H1 (cell line): ENCODE results near the gene CPEB3. TPM values are rescaled to one million over a fixed set of nuclear protein-coding genes. Genes with fewer than 3 reads are reported as not detected.

Experiments used
- CTCF ChIA-PET: fragments of 300-600 bp; sonication (Branson Sonifier 250); formaldehyde crosslinking; loops from one replicate; lab custom pipeline; 2021; ENCODE audit not compliant: partially characterized antibody; lab: Charles Lee
- POLR2A ChIA-PET: fragments of 300-600 bp; sonication (Branson Sonifier 250); formaldehyde crosslinking; loops from one replicate; lab custom pipeline; 2021; ENCODE audit warnings: inconsistent platforms; ENCODE audit not compliant: partially characterized antibody; lab: Charles Lee
- DNase-seq, 2 experiments: peaks; one replicate each; pipeline versions ENCODE4 v3.0.0 to v3.0.0-alpha.2; 2010 to 2022; ENCODE audit warnings: low spot score in 2 of 2, low read depth in 1 of 2, mixed read lengths in 1 of 2
- FAIRE-seq: peaks from 2 replicates; lab custom pipeline; 2011; peaks lifted over from hg19 to GRCh38; lab: Jason Lieb, UNC
- H2AFZ ChIP-seq: 2 replicates; pipeline ENCODE4 v1.8.1; 2012; ENCODE audit warnings: low read length, inconsistent platforms
- H2AK5ac ChIP-seq: 2 replicates; pipeline ENCODE4 v1.6.1; 2013; ENCODE audit warnings: low read depth, low read length
- H2BK120ac ChIP-seq: replicated peaks from 2 replicates; pipeline ENCODE3; 2013; ENCODE audit warnings: low read depth, low read length, inconsistent platforms
- H2BK12ac ChIP-seq: 2 replicates; pipeline ENCODE4 v1.6.1; 2013; ENCODE audit warnings: low read depth, low read length
- H2BK15ac ChIP-seq: 2 replicates; pipeline ENCODE4 v1.6.1; 2013; ENCODE audit warnings: low read length
- H2BK20ac ChIP-seq: 2 replicates; pipeline ENCODE4 v1.6.1; 2013; ENCODE audit warnings: low read length
- H2BK5ac ChIP-seq: 2 replicates; pipeline ENCODE4 v1.6.1; 2013; ENCODE audit warnings: low read depth, low read length
- H3K14ac ChIP-seq: 2 replicates; pipeline ENCODE4 v1.6.1; 2013; ENCODE audit warnings: inconsistent platforms; ENCODE audit not compliant: insufficient read length
- H3K18ac ChIP-seq: 2 replicates; pipeline ENCODE4 v1.6.1; 2013; ENCODE audit warnings: low read length; ENCODE audit errors: extremely low read depth
- H3K23ac ChIP-seq: 2 replicates; pipeline ENCODE4 v1.6.1; 2013; ENCODE audit warnings: inconsistent platforms; ENCODE audit not compliant: insufficient read length
- H3K23me2 ChIP-seq: 2 replicates; pipeline ENCODE4 v1.6.1; 2013; ENCODE audit warnings: low read depth, low read length
- H3K27ac ChIP-seq: 2 replicates; pipeline ENCODE4 v1.6.1; 2011; ENCODE audit warnings: low read depth, low read length, inconsistent platforms
- H3K27me3 ChIP-seq, 4 experiments: replicated peaks in 1 of 4; 1 replicate in 1 of 4; 2 replicates in 3 of 4; pipeline versions ENCODE4 v1.6.1 to v1.8.1; 2011 to 2013; ENCODE audit warnings: low read length in 3 of 4, mild to moderate bottlenecking in 3 of 4, inconsistent platforms in 2 of 4, mixed read lengths in 2 of 4, moderate library complexity in 1 of 4; ENCODE audit not compliant: control insufficient read depth in 3 of 4, insufficient read depth in 3 of 4; ENCODE audit errors: extremely low read depth in 1 of 4
- H3K36me3 ChIP-seq, 4 experiments: 2 replicates each; pipeline versions ENCODE4 v1.6.1 to v1.8.1; 2011 to 2013; ENCODE audit warnings: mild to moderate bottlenecking in 4 of 4, low read length in 3 of 4, moderate library complexity in 2 of 4, control low read depth in 1 of 4, inconsistent platforms in 1 of 4; ENCODE audit not compliant: insufficient read depth in 4 of 4, control insufficient read depth in 2 of 4
- H3K4ac ChIP-seq: replicated peaks from 2 replicates; pipeline ENCODE3; 2013; ENCODE audit warnings: low read length, low read depth, mixed read lengths, inconsistent platforms; ENCODE audit not compliant: insufficient read length
- H3K4me1 ChIP-seq, 4 experiments: replicated peaks in 1 of 4; 1 replicate in 1 of 4; 2 replicates in 3 of 4; pipeline versions ENCODE4 v1.6.1 to v1.8.1; 2011 to 2013; ENCODE audit warnings: low read length in 3 of 4, inconsistent platforms in 2 of 4, mixed read lengths in 1 of 4; ENCODE audit not compliant: insufficient read depth in 4 of 4, control insufficient read depth in 3 of 4
- H3K4me2 ChIP-seq, 2 experiments: 2 replicates each; pipeline versions ENCODE4 v1.6.1 to v1.8.1; 2011 to 2013; ENCODE audit warnings: low read depth in 2 of 2, low read length in 2 of 2, control low read depth in 1 of 2, inconsistent platforms in 1 of 2, mild to moderate bottlenecking in 1 of 2; ENCODE audit not compliant: insufficient read depth in 1 of 2
- H3K4me3 ChIP-seq, 4 experiments: fragments of 200-600, 300-600 bp in 1 of 4; sonication (generic), shearing (Covaris generic), sonication (Bioruptor Twin) in 1 of 4; 2 replicates each; pipeline versions ENCODE4 v1.5.1 to v1.8.1; 2011 to 2016; ENCODE audit warnings: low read length in 4 of 4, low read depth in 3 of 4, control low read depth in 2 of 4, inconsistent platforms in 2 of 4, mild to moderate bottlenecking in 2 of 4, mixed read lengths in 1 of 4, moderate library complexity in 1 of 4; ENCODE audit not compliant: insufficient read depth in 2 of 4; ENCODE audit errors: extremely low read depth in 1 of 4
- H3K56ac ChIP-seq: replicated peaks from 2 replicates; pipeline ENCODE3; 2013; ENCODE audit warnings: low read depth, mild to moderate bottlenecking, mixed read lengths, low read length, inconsistent platforms; ENCODE audit not compliant: insufficient read length
- H3K79me1 ChIP-seq: 2 replicates; pipeline ENCODE4 v1.6.1; 2013; ENCODE audit warnings: low read depth, low read length, control low read depth
- H3K79me2 ChIP-seq, 2 experiments: 2 replicates each; pipeline versions ENCODE4 v1.6.1 to v1.8.1; 2012 to 2013; ENCODE audit warnings: low read length in 2 of 2, mild to moderate bottlenecking in 2 of 2, inconsistent platforms in 1 of 2; ENCODE audit not compliant: insufficient read depth in 2 of 2, control insufficient read depth in 1 of 2
- H3K9ac ChIP-seq, 4 experiments: replicated peaks in 1 of 4; 1 replicate in 1 of 4; 2 replicates in 3 of 4; pipeline versions ENCODE4 v1.6.1 to v1.8.1; 2011 to 2013; ENCODE audit warnings: low read depth in 3 of 4, low read length in 3 of 4, control low read depth in 2 of 4, mild to moderate bottlenecking in 2 of 4, moderate library complexity in 2 of 4, inconsistent platforms in 1 of 4; ENCODE audit errors: extremely low read depth in 1 of 4
- H3K9me3 ChIP-seq, 2 experiments: 2 replicates each; pipeline versions ENCODE4 v1.6.1 to v1.8.1; 2012 to 2013; ENCODE audit warnings: mild to moderate bottlenecking in 2 of 2, moderate library complexity in 2 of 2, control low read depth in 1 of 2, inconsistent platforms in 1 of 2, low read depth in 1 of 2, low read length in 1 of 2, mixed read lengths in 1 of 2; ENCODE audit not compliant: insufficient read depth in 2 of 2
- H4K20me1 ChIP-seq, 2 experiments: replicated peaks in 1 of 2; 2 replicates each; pipeline versions ENCODE3 to v1.8.1; 2011 to 2013; ENCODE audit warnings: inconsistent platforms in 2 of 2, low read length in 2 of 2, mild to moderate bottlenecking in 1 of 2; ENCODE audit not compliant: insufficient read depth in 2 of 2, control insufficient read depth in 1 of 2
- H4K5ac ChIP-seq: 2 replicates; pipeline ENCODE4 v1.6.1; 2013; ENCODE audit warnings: low read length, low read depth, mixed read lengths, inconsistent platforms; ENCODE audit not compliant: insufficient read length
- H4K8ac ChIP-seq: 2 replicates; pipeline ENCODE4 v1.8.0; 2013; ENCODE audit warnings: mild to moderate bottlenecking, moderate library complexity, low read length, inconsistent platforms; ENCODE audit not compliant: insufficient read depth; ENCODE audit errors: extremely low read depth
- H4K91ac ChIP-seq: replicated peaks from 2 replicates; pipeline ENCODE3; 2013; ENCODE audit warnings: low read length, mixed read lengths, inconsistent platforms; ENCODE audit not compliant: insufficient read length
- ASH2L ChIP-seq: fragments of 200-600, 300-600 bp; sonication (generic); IDR thresholded peaks from one replicate; pipeline ENCODE4 v1.7.1; 2017; ENCODE audit warnings: low read length
- CREB1 ChIP-seq: IDR thresholded peaks from 2 replicates; pipeline ENCODE4 v1.6.1; 2012; ENCODE audit warnings: inconsistent platforms
- JUN ChIP-seq: IDR thresholded peaks from 2 replicates; pipeline ENCODE4 v1.6.1; 2011; ENCODE audit warnings: low read depth, mild to moderate bottlenecking, improper control_type of control experiment, low read length
- JUND ChIP-seq: IDR thresholded peaks from 2 replicates; pipeline ENCODE4 v1.6.1; 2011; ENCODE audit warnings: mild to moderate bottlenecking, improper control_type of control experiment, low read length
- KDM1A ChIP-seq: fragments of 200-600, 300-600 bp; sonication (generic); IDR thresholded peaks from 2 replicates; pipeline ENCODE4 v1.7.1; 2016; ENCODE audit warnings: mild to moderate bottlenecking, low read length, borderline replicate concordance
- POLR2AphosphoS5 ChIP-seq: IDR thresholded peaks from 2 replicates; pipeline ENCODE4 v1.6.1; 2011; ENCODE audit warnings: low read depth, low read length
- RAD21 ChIP-seq, 2 experiments: IDR thresholded peaks in 1 of 2; conservative IDR thresholded peaks in 1 of 2; 2 replicates each; pipeline ENCODE4 v1.6.1; 2011; ENCODE audit warnings: low read depth in 2 of 2, low read length in 2 of 2, improper control_type of control experiment in 1 of 2, inconsistent platforms in 1 of 2, mild to moderate bottlenecking in 1 of 2, moderate library complexity in 1 of 2
- SIN3A ChIP-seq, 2 experiments: IDR thresholded peaks in 1 of 2; conservative IDR thresholded peaks in 1 of 2; 2 replicates each; pipeline ENCODE4 v1.6.1; 2011 to 2012; ENCODE audit warnings: low read length in 2 of 2, improper control_type of control experiment in 1 of 2, low read depth in 1 of 2, mild to moderate bottlenecking in 1 of 2
- SIRT6 ChIP-seq: IDR thresholded peaks from one replicate; pipeline ENCODE4 v1.7.1; 2012; ENCODE audit warnings: low read length, inconsistent platforms
- SP4 ChIP-seq: IDR thresholded peaks from 2 replicates; pipeline ENCODE4 v1.6.1; 2012; ENCODE audit warnings: low read length, inconsistent platforms
- TEAD4 ChIP-seq: IDR thresholded peaks from 2 replicates; pipeline ENCODE4 v1.6.1; 2012; ENCODE audit warnings: low read depth, low read length, inconsistent platforms, mixed read lengths
- YY1 ChIP-seq: IDR thresholded peaks from 2 replicates; pipeline ENCODE4 v1.6.1; 2011; ENCODE audit warnings: low read depth, mild to moderate bottlenecking, low read length
- WGBS, 2 experiments: shearing (Covaris generic) in 1 of 2; methylation state at CpG; one replicate each; pipeline versions ENCODE4 v1.1.6 to v1.1.7; 2013 to 2015; ENCODE audit warnings: low lambda C conversion rate in 2 of 2, mixed read lengths in 2 of 2, inconsistent platforms in 1 of 2, low coverage in 1 of 2, missing lambda C conversion rate in 1 of 2; ENCODE audit not compliant: insufficient replicate concordance in 2 of 2, insufficient coverage in 1 of 2, insufficient read length in 1 of 2; ENCODE audit errors: extremely low coverage in 1 of 2, missing lambda C conversion rate in 1 of 2; 5-methylcytosine and 5-hydroxymethylcytosine counted together
- polyA plus RNA-seq, 7 experiments: library from polyadenylated mRNA; depleted of rRNA in 3 of 7; stranded (reverse) in 5 of 7; unstranded in 2 of 7; fragments of >200 nt in 5 of 7; fragments of 200-250 nt in 2 of 7; gene quantifications; 1 replicate in 5 of 7; 2 replicates in 1 of 7; 4 replicates in 1 of 7; pipeline versions ENCODE4 v1.2.1 to v1.2.3, GENCODE V29; 2011 to 2013; ENCODE audit warnings: missing spikeins in 2 of 7, mixed read lengths in 2 of 7
- total RNA-seq: library from RNA; stranded (reverse); fragmentation: NEBNext Ultra II Directional; extraction: Animal tissue kit (Norgen Biotek cat#: 25700); gene quantifications from 2 replicates; pipeline ENCODE4 v1.2.1, GENCODE V29; 2021
- TF ChIP-seq, protein P1 (sequence below): IDR thresholded peaks from 2 replicates; pipeline ENCODE4 v1.6.1; 2012; ENCODE audit warnings: inconsistent platforms
- TF ChIP-seq, protein P2 (sequence below): IDR thresholded peaks from 2 replicates; pipeline ENCODE4 v1.6.1; 2011; ENCODE audit warnings: low read depth, mild to moderate bottlenecking, low read length; ENCODE audit not compliant: insufficient read depth

Gene CPEB3
- total and polyA plus RNA-seq, 2 of the 8 experiments (the other 6 are each of a cell fraction or from before 2014, with no cell fraction given): 0.39 to 1.7 TPM

DNA sequence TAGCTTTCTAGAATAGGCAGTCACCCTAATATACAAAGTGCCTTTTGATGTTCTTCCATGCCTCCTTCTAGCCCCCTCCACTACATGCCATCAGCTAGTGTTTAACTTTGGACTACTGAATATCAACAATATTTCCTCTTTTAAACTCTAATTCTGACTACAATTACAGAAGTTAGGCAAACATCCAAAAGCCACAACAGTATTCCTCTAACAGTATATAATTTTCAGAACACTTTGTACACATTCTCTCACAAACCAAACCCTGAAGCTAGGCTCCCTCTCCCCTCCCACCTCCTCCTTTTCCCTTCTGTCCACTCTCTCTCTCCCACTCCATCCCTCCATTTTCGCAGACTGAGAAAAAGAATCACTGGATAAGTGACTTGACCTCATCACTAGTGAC is 59.7 kb downstream of the CPEB3 start:
- no peak overlapping the region for H4K5ac ChIP-seq
- no peak overlapping the region for H2BK120ac ChIP-seq
- H3K23me2 ChIP-seq: no peaks in the 10 kb centered on the region
- H3K4ac ChIP-seq: no peak overlapping the region
- ChIA-PET CTCF (interaction anchor here (0.6 to 1.2 kb wide), 2 partner anchors 16 to 62 kb away, joined by 3 to 4 read pairs; no protein-coding TSS in a partner anchor), POLR2A (interaction anchor here (0.6 kb wide), 1 partner anchor 160 kb away, joined by 3 read pairs; no protein-coding TSS in a partner anchor)
- H3K23ac ChIP-seq: no peak overlapping the region
- no peak overlapping the region for H3K4me3 ChIP-seq
- 100% methylated on average over 1 of the region's 1 CpG; no CpG with 5 or more reads in 1 of the 2 experiments for WGBS, 2 experiments
- no peak for TF ChIP-seq KDM1A
- TF ChIP-seq, protein P1, sequence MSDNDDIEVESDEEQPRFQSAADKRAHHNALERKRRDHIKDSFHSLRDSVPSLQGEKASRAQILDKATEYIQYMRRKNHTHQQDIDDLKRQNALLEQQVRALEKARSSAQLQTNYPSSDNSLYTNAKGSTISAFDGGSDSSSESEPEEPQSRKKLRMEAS: no peak
- TF ChIP-seq, protein P2, sequence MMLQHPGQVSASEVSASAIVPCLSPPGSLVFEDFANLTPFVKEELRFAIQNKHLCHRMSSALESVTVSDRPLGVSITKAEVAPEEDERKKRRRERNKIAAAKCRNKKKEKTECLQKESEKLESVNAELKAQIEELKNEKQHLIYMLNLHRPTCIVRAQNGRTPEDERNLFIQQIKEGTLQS: no peak
- TF ChIP-seq ASH2L: no peak
- no peak for TF ChIP-seq CREB1
- no peak for TF ChIP-seq JUN
- no peak for TF ChIP-seq SIN3A (conservative IDR thresholded peaks at IDR 0.05 in 1 of 2, IDR thresholded peaks at IDR 0.05 in 1 of 2; ENCODE audit: low read depth in 1 of 2, low read length in 2 of 2)
- TF ChIP-seq SP4: no peak
- TF ChIP-seq SIRT6: no peak
- no peak for TF ChIP-seq JUND
- no peak for TF ChIP-seq POLR2AphosphoS5
- TF ChIP-seq YY1: no peak
- TF ChIP-seq TEAD4: no peak
- TF ChIP-seq RAD21 (IDR thresholded peaks at IDR 0.05 in 1 of 2, conservative IDR thresholded peaks at IDR 0.05 in 1 of 2; ENCODE audit: low read depth in 2 of 2, low read length in 2 of 2): no peak
- TF ChIP-seq, all 59 proteins: peak for 0
- Histone ChIP-seq H3K79me2 (no peaks in the 10 kb centered on the region), H2BK5ac (no peak overlapping the region), H3K9ac (no peak overlapping the region), H3K79me1 (no peaks in the 10 kb centered on the region), H4K91ac (no peak overlapping the region), H3K4me2 (no peak overlapping the region), H2BK20ac (no peak overlapping the region), H3K27ac (no peak overlapping the region), H3K56ac (no peak overlapping the region), H3K4me1 (no peaks in the 10 kb centered on the region), H4K8ac (no peak overlapping the region), H3K14ac (no peak overlapping the region), H3K27me3 (no peaks in the 10 kb centered on the region), H2AFZ (no peak overlapping the region), H3K18ac (no peak overlapping the region), H2BK12ac (no peak overlapping the region), H3K36me3 (no peaks in the 10 kb centered on the region), H2BK15ac (no peak overlapping the region), H4K20me1 (no peaks in the 10 kb centered on the region), H2AK5ac (no peak overlapping the region), H3K9me3 (no peaks in the 10 kb centered on the region)
- no peak for DNase-seq
- FAIRE-seq: no peak
